HG02938 (cell line): ENCODE data around the gene YWHAQ.
A peak's percentile ranks its signal among the peaks of the same experiment; 100 is the strongest.

ENCODE experiments used
- ATAC-seq: cut with Tn5 transposase; IDR thresholded peaks from one replicate; pipeline ENCODE4 v1.9.1; 2021; ENCODE audit warnings: mild to moderate bottlenecking, moderate library complexity; ENCODE audit not compliant: unreplicated experiment

The YWHAQ gene

DNA sequence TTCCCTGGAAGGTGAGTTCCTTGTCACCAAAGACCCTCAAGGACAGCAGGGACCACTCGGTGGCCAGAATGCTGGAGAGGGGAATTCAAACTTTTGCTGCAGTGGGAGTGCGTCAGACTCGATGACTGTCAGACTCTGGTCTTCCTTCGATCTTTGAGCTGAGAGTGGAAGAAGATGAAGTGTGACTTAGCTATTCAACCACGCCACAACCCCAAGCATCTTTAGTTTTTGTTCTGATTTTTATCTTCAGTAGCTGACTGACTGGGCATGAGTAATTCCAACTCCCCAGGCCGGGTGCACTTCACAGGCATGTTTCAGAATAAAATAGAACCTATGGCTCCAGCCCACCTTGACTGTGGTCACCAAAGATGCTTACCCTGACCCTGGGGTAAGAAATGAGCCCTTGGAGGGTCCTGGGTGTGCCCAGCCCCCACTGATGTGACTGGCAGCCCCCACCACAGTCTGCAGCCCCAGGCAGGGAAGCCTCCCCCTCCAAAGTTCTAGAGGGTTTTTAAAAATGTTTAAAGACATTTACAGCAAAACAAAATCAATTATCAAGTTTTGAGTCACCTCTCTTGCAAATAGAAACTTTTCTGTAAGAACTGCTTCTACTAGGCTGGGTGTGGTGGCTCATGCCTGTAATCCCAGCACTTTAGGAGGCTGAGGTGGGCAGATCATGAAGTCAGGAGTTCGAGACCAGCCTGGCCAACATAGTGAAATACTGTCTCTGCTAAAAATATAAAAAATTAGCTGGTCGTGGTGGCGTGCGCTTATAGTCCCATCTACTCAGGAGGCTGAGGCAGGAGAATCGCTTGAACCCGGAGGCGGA lies 24.9 kb upstream of the YWHAQ start:
- ATAC-seq = peak; percentile 41

DNA sequence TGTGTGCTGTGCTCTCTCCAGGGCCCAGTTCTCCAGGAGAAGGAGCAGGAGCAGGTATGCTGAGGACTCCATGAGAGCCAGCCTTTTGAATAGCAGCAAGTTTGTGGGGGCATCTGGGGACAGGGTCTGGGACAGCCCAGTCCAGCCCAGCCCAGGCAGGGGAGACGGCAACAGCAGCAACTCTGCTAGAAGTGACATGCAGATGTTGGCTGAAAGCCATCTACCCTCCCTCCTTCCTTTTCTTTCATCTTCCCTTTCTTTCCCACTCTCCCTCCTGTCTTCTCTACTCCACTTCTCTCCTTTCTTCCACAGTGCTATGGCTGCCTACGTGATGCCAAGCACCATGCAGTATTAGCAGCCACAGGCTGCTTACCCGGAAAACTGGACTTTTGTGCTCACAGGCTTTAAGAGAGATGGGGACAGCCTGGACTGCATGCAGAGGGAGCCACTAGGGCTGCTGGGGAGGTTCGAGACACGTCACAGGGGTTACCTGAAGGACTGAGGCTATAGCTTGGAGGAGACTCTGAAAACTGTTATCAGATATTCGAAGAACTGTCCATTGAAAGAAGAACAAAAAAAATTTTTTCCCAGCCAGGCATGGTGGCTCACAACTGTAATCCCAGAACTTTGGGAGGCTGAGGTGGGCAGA lies 23.8 kb upstream of the YWHAQ start:
- ATAC-seq = no peak

DNA sequence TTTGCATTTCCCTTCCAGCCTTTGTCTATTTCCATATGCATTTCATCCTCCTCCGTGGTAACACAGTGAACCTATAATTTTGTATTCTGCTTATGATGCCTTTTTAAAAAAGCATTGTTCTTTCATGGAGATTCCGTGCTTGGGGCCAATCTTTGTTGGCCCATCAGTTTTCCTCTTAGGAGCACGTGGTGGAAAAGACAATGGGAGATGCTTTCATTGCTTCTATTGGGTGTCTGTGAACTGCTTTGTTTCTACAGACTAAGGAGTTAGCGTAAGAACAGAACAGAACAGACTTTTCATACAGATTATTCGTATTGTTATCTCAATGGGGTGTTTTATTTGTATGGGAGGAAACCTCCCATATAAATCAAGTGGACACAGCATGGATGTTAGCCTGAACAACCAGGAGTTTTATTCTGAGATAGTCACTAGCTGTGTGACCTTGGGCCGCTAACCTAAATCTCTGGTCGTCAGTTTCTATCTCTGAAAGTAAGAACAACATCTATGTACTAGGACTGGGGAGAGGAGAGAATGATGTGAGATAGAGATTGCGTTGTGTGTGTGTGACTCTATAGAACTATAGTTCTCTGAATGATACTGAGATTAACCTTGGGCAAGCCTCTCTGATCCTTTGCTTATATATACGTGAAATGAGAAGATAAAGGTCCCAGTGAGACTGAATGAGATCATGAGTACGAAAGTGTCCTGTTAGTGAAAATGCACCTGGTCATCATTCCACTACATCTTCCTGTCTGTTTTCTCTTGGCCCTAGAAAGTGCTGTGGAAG lies 22.9 kb upstream of the YWHAQ start:
- ATAC-seq = no peak

DNA sequence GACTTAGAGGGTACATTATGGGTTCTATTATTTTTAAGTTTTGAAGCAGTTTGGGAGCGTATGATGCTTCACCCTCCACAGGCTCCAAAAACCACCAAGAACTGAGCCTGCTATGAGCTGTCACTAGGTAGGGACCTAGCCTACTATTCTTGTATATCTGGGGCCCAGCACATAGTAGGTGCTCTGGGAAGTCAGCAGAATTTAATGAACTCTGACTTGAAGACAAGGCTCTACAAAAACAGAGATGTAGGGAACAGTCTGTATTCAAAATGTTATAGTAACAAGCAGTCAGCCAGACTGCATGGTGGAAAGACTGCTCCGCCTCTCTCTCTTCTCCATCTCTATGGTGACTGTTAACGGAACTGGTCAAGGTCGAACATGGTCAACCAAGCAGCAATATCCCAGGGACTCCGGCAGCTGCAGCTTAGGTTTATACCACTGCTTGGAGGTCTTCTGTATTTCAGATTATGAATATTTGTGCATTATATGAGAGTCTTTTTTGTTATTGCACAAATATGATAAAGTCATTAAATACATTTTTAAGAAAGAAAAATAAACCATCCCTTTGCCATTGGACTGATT lies 22.2 kb upstream of the YWHAQ start:
- ATAC-seq = no peak

DNA sequence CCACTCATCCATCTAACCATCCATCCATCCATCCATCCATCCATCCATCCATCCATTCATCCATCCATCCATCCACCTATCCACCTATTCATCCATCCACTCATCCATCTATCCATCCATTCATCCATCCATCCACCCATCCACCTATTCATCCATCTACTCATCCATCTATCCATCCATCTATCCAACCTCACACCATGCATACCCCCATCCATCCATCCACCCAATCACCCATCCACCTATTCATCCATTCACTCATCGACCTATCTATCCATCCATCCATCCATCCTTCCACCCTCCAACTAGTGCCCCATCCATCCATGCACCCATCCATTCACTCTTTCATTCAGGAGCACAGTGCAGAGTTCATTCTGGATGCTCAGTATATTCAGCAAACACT lies 21.5 kb upstream of the YWHAQ start:
- no peak for ATAC-seq

DNA sequence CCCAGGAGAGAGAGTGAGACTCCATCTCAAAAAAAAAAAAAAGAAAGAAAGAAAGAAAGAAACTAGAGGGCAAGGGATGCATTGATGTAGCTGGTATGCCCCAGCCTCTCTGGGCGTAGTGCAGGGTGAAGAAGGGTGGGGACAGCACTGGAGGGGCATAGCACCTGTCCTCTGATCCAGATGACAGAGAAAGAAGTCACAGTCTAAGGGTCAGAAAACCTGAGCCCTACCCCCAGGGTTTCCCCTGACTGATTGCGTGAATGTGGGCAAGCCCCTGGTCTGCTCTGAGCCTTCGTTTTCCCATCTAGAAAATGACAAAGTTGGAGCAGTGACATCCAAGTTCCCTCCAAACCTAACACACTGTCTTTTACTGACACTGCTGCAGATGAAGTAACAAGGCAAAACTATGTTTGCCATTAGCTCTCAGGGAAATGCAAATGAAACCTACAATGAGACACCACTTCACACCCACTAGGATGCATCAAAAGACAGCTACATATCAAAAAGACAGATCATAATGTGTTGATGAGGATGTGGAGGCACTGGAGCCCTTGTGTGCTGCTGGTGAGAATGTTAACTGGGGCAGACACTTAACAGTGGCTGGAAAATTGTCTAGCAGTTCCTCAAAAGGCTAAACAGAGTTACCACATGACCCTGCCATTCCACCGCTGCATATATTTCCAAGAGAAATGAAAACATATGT lies 19.5 kb upstream of the YWHAQ start:
- ATAC-seq = no peak

DNA sequence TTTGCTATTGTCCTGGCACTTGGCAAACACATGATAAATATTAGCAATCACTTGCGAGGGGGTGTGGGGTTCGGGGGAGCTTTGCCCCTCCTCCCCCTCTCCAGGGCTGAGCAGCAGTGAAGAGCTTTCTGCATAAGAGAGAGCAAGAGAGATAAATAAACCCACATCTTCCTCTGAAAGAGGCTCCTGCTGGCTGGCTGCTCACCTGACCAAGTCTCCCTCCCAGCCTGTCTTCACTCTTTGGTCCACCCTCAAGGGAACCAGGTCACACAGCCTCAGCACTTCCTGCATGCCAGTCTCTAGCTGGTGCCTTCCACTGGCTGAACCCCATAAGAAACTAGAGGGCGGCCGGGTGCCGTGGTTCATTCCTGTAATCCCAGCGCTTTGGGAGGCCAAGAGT lies 18.5 kb upstream of the YWHAQ start:
- ATAC-seq = no peak

DNA sequence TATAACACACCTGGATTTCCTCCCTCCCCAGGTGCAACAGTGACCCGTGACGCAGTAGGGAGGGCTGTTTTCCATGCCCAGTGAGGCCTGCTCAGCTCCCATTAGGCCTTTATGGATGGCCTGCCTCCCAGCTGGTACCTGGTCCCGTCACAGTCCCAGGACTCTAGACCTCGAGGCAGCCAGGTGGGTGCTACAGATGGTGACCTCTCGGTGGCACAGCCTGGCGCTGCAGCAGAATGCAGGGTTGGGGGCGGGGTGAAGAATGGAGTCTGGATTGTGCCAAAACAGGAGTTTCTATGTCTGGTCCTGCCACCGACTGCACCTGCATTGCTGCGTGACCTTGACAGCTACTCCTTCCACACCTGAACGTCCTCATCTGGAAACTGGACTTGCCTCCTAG lies 18.0 kb upstream of the YWHAQ start:
- ATAC-seq = no peak

DNA sequence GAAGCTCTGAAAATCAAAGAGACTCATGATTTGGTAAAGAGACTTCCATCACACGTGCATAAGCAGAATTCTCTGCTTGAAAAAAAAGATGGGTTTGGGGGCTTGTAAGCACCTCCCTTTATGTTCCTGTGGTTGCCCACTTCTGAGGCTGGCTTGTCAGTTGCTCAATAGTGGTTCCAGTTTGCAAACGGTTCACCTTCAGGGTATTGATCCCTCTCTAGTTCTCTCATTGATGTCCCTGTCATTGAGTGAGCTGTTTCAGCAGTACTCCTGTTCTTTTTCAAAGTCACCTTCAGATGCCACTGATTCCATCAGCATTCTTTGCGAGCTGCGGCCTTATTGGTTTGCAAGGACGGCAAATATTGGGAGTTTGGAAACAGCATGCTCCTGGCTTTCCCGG lies 17.1 kb upstream of the YWHAQ start:
- no peak for ATAC-seq

DNA sequence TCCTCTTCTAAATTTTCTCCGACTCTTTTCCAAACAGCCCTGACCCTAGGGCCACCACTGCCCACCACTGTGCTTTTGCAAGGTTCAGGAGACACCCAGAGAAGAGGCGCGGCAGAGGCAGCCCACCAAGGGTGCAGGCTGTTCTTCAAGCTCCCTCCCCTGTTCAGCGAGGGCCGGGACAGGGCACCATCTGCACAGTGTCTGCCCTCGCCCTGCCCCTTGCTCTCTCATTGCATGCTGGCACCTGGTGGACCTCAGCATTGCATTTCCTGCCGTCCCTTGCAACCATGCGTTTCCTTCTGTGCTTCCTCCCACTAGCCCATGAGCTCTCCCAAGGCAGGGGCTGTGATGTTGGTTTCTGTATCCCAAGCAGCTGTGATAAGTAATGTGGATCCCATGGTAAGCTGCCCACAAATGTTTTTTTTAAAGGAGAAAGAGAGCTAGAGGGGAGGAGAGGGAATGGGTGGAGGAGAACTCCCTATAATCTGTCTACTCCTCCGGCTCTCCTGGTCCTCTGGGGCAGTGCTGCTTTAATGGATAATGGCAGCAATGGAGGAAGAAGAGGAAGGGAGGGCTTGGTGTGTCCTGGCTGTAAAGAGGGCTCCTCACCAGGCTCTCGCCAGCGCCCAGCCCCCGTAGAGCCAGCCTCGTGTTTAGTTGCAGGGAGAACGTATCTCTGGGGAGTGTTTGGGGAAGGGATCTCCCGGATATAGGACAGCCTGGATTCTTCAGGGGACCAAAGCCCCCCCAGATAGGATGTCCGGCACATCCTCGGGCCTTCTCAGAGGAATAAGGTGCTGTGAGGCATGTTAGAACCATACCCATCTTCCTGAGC lies 15.6 kb upstream of the YWHAQ start:
- no peak for ATAC-seq

DNA sequence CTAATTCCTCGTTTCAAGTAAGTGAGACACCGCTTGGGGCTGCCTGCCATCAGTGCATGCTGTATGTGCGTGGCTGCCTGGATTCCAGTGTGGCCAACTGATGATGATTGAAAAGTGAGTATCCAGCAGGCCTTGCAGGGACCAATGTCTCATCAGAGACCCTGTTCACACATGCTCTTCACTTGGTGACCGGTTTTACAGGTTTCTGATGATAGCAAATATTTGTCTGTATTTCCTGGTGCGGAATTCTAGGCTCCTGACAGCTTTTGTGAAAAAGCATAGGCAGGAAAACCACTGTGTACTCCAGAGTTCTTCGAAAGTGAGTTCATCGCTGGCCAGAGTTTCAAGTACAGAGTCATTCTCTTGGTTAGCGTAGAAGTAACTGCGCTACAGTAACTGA lies 13.8 kb upstream of the YWHAQ start:
- no peak for ATAC-seq

DNA sequence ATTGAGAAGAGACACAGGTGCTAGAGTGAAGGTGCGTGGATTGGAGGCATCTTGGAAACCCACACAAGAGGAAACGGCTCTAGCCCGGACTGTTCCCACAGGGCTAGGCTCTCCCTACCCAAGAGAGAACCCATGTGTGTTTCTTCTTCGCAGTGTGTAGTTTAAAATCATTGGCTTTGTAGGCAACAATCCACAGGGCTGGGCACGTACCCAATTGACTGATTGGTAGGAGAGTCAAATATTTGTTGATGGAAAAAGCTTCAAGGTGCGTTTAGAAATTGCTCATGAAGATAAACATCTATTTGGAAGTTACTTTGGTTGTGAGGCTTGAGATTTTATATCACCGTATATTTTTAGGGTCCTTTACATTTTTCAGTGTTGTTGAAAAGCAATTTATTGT lies 13.2 kb upstream of the YWHAQ start:
- ATAC-seq = no peak

DNA sequence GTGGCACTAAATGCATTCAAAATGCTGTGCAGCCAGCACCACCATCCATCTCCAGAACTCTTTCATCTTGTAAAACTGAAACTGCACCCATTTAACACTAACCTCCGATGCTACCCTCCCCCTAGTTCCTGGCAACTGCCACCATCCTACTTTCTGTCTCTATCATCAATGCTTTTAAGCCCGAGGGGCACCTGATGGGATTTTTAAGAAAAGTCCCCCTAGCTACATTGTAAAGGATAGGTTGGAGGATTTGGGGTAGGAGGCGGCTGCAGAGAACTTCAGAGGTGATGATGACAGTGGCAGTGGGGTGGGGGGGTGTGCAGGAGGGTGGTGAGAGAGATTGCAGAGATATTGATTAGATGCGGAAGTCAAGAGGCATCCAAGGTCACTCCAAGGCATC lies 10.8 kb upstream of the YWHAQ start:
- no peak for ATAC-seq

DNA sequence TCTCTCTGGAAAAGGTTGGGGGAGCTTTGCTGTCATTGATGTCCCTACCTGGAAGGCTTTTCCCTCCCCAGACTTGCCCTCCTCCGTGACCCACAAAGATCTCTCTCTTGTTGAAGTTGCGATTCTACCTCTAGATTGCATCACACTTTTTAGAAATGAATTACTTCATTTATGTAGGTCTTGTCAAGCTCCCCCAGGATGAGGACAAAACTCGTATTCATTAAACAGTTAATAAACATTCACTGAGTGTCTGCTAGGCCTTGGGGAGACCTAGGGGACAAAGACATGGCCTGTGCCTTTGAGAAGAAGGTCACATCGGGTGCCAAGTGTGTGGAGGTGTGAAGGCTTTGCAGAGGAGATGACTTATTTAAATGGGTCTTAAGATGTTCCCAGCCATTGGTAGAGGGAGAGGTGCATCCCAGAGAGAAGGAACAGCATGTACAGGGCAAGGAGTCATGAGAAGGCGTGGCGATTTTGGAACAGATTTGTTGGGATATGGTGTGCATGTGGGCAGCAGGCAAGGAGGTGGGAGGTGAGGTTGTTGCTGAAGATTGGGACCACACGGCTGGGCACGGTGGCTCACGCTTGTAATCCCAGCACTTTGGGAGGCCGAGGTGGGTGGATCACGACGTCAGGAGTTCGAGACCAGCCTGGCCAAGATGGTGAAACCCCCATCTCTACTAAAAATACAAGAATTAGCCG lies 9.8 kb upstream of the YWHAQ start:
- no peak for ATAC-seq

DNA sequence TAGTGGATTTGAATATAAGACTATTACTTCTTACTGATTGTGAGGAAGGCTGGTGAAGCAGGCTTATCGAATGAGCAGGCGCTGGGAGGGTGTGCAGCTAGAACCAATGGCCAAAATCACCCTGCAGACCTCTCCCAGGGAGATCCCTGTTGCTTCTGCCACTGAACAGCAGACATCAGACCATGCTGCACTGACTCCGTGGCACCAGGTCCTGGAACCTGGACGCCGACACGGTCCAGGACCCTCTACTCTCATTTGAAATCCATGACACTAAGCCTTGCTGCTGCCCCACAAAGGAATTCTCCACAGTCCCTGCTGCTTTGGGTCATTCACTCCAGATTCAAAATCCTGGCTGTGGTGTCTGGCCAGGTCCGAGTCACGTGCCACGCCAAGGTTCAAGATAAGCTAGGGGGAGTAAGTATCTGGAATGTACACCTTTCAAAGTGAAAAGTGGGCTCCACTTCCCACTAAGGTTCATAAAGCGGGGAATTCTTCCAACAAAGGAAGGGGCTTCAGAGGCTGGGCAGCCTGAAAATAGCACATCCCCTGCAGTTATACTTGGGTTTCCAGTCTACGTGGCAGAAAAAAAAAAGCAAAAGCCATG lies 9.0 kb upstream of the YWHAQ start:
- ATAC-seq = no peak

DNA sequence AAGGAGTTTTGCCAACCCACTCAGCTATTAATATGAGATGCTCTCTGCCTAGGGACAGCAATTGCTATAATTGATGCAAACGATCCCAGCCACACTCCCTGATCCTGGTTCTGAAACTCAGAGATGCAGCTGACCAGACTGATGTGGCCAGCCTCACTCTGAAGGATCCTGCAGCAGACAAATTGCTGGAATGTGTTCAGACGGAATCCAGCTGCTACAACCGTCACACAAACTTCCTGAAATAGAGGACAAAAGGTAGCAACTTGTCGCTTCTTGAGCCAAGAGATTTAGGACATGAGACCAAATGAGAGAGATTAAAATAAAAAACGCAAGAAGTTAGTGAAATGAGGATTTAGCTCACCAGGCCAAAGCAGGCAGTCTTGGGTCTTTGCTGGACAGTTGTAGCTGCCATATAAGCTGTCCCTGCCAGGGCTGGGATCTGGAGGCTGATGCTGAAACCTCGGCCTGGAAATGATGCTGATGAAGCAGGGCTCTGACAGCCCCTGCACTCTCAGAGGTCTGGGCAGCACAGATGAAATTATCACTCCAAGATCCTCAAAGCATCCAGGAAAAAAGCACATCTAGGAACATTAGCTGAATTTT lies 8.3 kb upstream of the YWHAQ start:
- ATAC-seq = no peak

DNA sequence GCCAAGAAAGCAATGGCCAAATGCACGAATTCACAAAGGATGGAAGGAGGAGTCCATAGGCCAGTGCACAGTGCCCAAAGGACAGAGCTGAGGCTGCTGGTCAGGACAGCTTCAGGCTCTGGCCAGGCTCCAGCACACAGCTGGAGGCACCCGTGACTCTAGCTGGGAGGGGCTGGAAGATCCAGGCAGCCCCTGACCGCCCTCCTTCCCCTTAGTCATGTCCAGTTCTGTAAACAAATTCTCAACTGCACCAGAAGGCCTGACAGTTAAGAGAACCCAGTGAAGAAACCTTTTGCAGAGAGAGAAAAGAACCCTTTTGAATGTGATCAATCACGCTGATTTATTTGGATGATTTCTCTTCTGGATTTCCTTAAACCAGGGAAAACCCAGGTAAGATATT lies 7.7 kb upstream of the YWHAQ start:
- no peak for ATAC-seq

DNA sequence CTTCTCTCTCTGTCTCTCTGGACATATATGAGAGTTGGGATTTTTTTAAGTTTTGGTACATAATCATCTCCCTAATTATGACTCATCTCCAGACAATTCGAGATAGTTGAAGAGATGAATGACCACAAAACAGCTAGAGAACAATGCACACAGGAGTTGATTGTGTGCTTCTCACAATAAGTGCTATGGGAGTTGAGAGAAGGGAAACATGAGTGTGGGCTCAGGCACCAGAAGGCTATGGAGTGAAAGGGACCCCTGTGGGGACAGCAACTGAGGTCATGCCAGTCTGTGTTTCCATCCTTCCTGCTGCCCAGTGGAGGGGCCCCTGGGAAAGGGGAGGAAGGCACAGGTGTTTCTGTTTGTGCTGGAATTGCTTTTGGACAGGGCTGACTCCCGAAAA lies 6.5 kb upstream of the YWHAQ start:
- ATAC-seq = no peak

DNA sequence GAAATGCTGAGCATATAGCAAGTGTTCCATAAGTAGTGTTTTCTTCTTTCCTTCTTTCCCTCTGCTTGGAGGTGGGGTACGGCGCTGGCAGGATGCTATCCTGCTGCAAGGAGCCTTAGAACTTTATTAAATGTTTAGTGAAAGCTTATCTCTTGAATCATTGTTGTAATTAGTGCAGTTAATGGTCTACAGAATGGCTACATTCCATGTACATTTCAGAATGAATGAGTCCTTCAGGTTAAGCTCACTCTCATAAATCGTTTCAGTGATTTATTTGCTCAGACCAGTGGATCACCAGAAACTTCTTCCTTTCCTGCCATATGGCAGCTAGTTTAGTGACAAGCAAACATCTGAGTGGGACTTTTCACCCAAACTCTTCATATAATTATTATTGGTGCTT lies 3.3 kb upstream of the YWHAQ start:
- no peak for ATAC-seq
